HG03039 (cell line): ENCODE measurements around the gene POLR2B.
"Not testable (repeated sequence)": the region's sequence is repeated elsewhere in the genome, so short reads cannot be mapped to it uniquely, and the experiment has no call there.

Experiments used
- ATAC-seq: cut with Tn5 transposase; IDR thresholded peaks from one replicate; pipeline ENCODE4 v1.9.1; 2021; ENCODE audit warnings: mild to moderate bottlenecking, moderate library complexity; ENCODE audit not compliant: unreplicated experiment

Gene POLR2B

GRCh38 chr4:57051095-57051494, 72.4 kb downstream of the POLR2B start:
- ATAC-seq: no peak

DNA sequence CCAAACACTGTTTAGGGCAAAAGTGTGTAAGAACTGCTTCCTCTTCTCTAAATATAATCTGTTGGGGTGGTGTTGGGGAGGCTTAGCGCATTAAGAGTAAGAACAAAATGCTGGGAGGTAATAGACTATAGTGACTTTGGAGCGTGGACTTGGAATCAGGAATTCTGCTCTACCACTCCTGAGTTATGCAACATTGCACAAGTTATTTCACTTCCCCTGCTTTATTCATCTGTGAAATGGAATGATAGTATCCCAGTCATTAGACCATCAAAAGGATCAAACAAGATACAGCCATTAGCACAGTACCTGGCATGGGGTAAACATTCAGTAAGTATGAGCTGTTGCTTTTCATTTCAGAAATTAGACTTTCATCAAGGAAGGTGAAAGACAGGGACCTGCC, 72.8 kb downstream of the POLR2B start:
- no peak for ATAC-seq

GRCh38 chr4:57053508-57053907, 74.8 kb downstream of the POLR2B start:
- ATAC-seq: no peak

DNA sequence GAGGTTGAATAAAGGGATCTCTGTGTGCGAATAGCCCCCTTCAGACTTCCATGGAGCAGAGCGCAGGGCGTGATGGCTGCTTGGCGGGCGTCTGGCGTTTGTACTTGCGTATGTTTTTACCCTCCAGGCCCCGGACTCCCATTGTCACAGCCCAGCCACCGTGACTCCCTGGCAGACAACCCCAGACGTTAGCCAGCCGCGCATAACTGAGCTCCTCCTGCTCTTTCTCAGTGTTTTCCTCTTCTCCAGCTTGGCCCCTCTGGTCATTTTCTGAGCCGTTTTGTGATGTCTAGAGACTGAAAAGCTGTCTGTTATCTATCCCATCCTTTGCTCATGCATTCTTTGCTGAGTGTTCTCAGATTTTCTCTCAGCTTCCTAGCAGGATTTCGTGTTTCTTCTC, 77.2 kb downstream of the POLR2B start:
- ATAC-seq: no peak

DNA sequence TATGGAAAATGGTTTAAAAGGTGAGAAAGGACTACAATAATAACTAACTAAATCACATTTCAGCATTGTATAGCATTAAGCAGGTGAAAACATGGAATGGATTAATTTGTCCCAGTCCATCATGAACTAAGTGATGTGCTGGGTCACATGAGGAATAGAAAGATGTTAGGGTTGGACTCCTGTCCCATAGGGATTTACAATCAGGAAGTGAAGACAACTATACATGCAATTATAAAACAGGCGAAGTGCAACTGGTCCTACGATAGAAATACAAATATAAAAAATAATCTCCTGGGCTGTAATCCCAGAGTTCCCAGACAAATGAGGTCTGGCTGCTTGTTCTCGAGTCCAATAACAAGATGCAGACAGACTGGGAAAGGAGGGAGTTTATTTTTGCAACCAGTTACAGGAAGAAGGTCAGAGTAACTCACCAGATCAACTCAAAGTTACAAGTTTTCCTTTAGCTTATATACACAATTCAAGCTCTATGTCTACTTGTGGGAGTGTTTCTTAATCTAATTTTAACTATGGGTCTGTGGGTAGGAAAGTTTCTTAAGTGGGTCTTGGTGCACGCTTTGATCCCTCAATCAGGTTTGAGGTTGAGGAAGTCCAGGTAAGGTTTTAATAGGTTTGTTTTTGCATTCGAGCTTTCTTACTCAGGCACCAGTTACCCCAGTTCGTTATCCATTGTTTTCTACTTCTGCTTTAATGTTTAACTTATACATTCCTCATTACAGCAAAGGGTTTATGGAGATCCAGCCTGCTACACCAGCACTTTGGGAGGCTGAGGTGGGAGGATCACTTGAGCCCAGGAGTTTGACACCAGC, 81.4 kb downstream of the POLR2B start:
- ATAC-seq: no peak

- ATAC-seq: not testable (repeated sequence)
Measured at GRCh38 chr4:57060717-57061067, 82.0 kb downstream of the POLR2B start.

DNA sequence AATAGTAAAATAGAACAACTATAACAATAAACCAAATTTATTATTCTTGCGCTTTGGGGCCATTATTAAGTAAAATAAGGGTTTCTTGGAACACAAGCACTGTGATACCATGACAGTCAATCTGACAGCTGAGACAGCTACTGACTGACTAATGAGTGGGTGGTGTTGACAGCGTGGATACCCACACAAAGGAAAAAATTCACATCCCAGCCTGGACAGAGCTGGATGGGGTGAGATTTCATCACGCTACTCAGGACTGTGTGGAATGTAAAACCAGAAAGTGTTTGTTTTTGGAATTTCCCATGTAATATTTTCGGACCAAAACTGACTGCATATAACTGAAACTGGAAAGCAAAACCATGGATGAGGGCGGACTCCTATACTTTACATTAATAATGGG, 82.7 kb downstream of the POLR2B start:
- ATAC-seq: no peak

GRCh38 chr4:57063518-57063917, 84.8 kb downstream of the POLR2B start:
- ATAC-seq: no peak

- ATAC-seq: no peak
Measured at GRCh38 chr4:57064120-57064519, 85.4 kb downstream of the POLR2B start.

GRCh38 chr4:57064811-57065711, 86.4 kb downstream of the POLR2B start:
- no peak for ATAC-seq

- ATAC-seq: no peak
Measured at GRCh38 chr4:57065730-57066482, 87.2 kb downstream of the POLR2B start.

GRCh38 chr4:57068237-57068981, 89.7 kb downstream of the POLR2B start:
- no peak for ATAC-seq

- no peak for ATAC-seq
Measured at GRCh38 chr4:57070461-57070860, 91.8 kb downstream of the POLR2B start.

DNA sequence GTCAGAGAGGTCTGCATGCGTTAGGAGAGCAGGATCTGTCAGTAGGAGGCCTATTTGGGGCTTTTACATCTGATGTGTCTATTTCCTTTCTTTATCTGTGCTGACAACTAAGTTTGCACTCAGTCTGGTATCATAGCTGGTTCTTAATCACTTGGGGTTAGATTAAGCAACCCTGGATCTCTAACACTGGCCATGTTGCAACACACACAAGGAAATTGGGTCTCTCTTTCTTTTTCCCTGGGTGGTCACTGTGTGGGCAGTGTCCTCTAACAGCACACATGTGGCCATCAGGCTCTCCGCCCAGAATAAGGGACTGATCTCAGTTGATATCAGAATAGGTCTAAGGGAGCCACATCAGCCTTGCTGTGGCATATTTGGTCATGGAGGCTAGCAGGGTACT, 92.6 kb downstream of the POLR2B start:
- ATAC-seq: no peak

GRCh38 chr4:57073559-57073958, 94.9 kb downstream of the POLR2B start:
- no peak for ATAC-seq

DNA sequence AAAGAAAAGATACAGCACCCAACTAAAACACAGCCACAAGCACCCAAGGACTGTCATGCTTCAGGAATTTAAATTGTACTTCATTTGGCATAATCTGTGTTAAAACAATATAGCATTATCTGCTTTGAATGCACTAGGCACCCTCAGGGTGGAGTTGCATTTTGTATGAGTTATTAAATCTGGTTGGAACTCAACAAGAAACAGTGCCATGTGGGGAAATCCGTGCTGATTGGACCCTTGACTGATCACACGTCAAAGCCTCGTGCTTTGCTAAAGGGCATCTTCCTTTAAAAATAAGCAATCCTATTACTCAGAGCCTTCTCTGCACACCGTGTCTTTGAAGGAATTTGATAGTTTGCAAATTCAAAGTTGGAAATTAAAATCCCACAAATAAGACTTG, 96.0 kb downstream of the POLR2B start:
- ATAC-seq: no peak

GRCh38 chr4:57075367-57075766, 96.7 kb downstream of the POLR2B start:
- ATAC-seq: no peak

- ATAC-seq: no peak
Measured at GRCh38 chr4:57076646-57077045, 98.0 kb downstream of the POLR2B start.

DNA sequence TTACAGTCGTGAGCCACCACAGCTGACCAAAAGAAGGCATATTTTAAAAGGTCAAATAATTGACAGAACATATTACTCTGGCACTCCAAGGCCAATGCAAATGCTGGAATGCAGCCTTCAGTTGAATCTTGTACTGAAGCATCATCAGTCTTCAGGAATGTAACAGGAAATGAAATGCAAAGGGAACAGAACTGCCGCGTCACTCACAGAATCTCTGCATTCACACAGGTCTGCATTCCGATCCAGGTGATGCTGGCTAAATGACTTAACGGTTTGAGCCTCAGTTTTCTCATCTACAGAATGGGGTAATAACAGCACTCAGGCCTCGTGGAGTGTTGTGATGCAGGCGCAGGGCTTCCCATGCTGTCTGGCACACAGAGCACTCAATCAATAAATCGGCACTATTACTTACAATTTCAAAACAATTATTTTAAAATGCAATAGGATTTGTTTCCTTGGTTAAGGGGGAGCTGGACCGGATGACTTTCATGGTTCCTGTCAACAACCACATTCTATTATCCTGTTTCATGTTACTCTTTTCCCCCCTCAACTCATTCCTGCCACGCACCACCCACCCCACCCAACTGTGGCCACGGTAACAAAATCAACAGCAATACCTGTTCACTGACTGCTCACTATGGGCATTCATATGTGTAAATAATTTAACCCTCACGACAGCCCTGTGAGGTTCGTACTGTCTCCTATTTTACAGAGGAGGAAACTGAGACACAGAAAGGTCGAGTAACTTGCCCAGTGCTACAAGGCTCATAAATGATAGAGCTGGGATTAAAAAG, 99.1 kb downstream of the POLR2B start:
- no peak for ATAC-seq
